Adipocyte (in vitro differentiated cells): ENCODE measurements around the gene CACNG3.
"Not testable (repeated sequence)": the region's sequence is repeated elsewhere in the genome, so short reads cannot be mapped to it uniquely, and the experiment has no call there.

Experiments
- DNase-seq: peaks from one replicate; pipeline ENCODE4 v3.0.0-alpha.2; 2015; ENCODE audit warnings: low read depth
- H3K27me3 ChIP-seq: replicated peaks from 2 replicates; pipeline ENCODE4 v1.7.0; 2013; ENCODE audit warnings: mild to moderate bottlenecking, low read length, moderate library complexity; ENCODE audit not compliant: control insufficient read depth, insufficient read depth
- H3K36me3 ChIP-seq: 2 replicates; pipeline ENCODE4 v1.7.0; 2013; ENCODE audit warnings: low read length, mild to moderate bottlenecking, moderate library complexity; ENCODE audit not compliant: control insufficient read depth, insufficient read depth, severe bottlenecking
- H3K4me1 ChIP-seq: 2 replicates; pipeline ENCODE4 v1.7.0; 2013; ENCODE audit warnings: mild to moderate bottlenecking, low read length, moderate library complexity; ENCODE audit not compliant: control insufficient read depth, insufficient read depth
- H3K4me3 ChIP-seq: 2 replicates; pipeline ENCODE4 v1.7.0; 2013; ENCODE audit warnings: mild to moderate bottlenecking, low read length, moderate library complexity
- H3K9ac ChIP-seq: 2 replicates; pipeline ENCODE4 v1.7.0; 2013; ENCODE audit warnings: mild to moderate bottlenecking, low read length, moderate library complexity
- H3K9me3 ChIP-seq: 2 replicates; pipeline ENCODE4 v1.7.0; 2013; ENCODE audit warnings: mild to moderate bottlenecking, low read length, moderate library complexity; ENCODE audit not compliant: control insufficient read depth

The CACNG3 gene

GRCh38 chr16:24336491-24336890 is 80.4 kb downstream of the CACNG3 start:
- no peak overlapping the region for H3K9ac ChIP-seq
- no peaks in the 10 kb centered on the region for H3K27me3 ChIP-seq
- H3K9me3 ChIP-seq: no peaks in the 10 kb centered on the region
- no peak for DNase-seq
- H3K4me3 ChIP-seq: no peak overlapping the region
- no peaks in the 10 kb centered on the region for H3K4me1 ChIP-seq
- H3K36me3 ChIP-seq: no peaks in the 10 kb centered on the region

GRCh38 chr16:24337013-24337412 is 80.9 kb downstream of the CACNG3 start:
- H3K36me3 ChIP-seq: no peaks in the 10 kb centered on the region
- H3K9ac ChIP-seq: no peak overlapping the region
- H3K4me1 ChIP-seq: no peaks in the 10 kb centered on the region
- no peak overlapping the region for H3K4me3 ChIP-seq
- no peaks in the 10 kb centered on the region for H3K9me3 ChIP-seq
- no peaks in the 10 kb centered on the region for H3K27me3 ChIP-seq
- no peak for DNase-seq

- not testable (repeated sequence) for H3K4me1 ChIP-seq, H3K9me3 ChIP-seq, H3K4me3 ChIP-seq, DNase-seq, H3K27me3 ChIP-seq, H3K9ac ChIP-seq, H3K36me3 ChIP-seq
Measured at GRCh38 chr16:24343829-24344228, 87.7 kb downstream of the CACNG3 start.

- Histone ChIP-seq H3K4me3 (no peak overlapping the region), H3K27me3 (no peaks in the 10 kb centered on the region), H3K9ac (no peak overlapping the region), H3K9me3 (no peaks in the 10 kb centered on the region), H3K36me3 (no peaks in the 10 kb centered on the region), H3K4me1 (no peaks in the 10 kb centered on the region)
- DNase-seq: no peak
Measured at GRCh38 chr16:24344784-24345183, 88.6 kb downstream of the CACNG3 start.

- no peak overlapping the region for H3K4me3 ChIP-seq
- H3K9me3 ChIP-seq: no peaks in the 10 kb centered on the region
- no peak for DNase-seq
- no peaks in the 10 kb centered on the region for H3K4me1 ChIP-seq
- H3K9ac ChIP-seq: no peak overlapping the region
- no peaks in the 10 kb centered on the region for H3K36me3 ChIP-seq
- H3K27me3 ChIP-seq: no peaks in the 10 kb centered on the region
Measured at GRCh38 chr16:24345704-24346103, 89.6 kb downstream of the CACNG3 start.

GRCh38 chr16:24346734-24347133 is 90.6 kb downstream of the CACNG3 start:
- no peak for DNase-seq
- Histone ChIP-seq H3K4me1 (no peaks in the 10 kb centered on the region), H3K9ac (no peak overlapping the region), H3K9me3 (no peaks in the 10 kb centered on the region), H3K4me3 (no peak overlapping the region), H3K27me3 (no peaks in the 10 kb centered on the region), H3K36me3 (no peaks in the 10 kb centered on the region)

GRCh38 chr16:24347556-24347955 is 91.4 kb downstream of the CACNG3 start:
- Histone ChIP-seq H3K9me3 (no peaks in the 10 kb centered on the region), H3K9ac (no peak overlapping the region), H3K4me1 (no peaks in the 10 kb centered on the region), H3K36me3 (no peaks in the 10 kb centered on the region), H3K4me3 (no peak overlapping the region), H3K27me3 (no peaks in the 10 kb centered on the region)
- DNase-seq: no peak

- Histone ChIP-seq H3K27me3 (no peaks in the 10 kb centered on the region), H3K36me3 (no peaks in the 10 kb centered on the region), H3K9me3 (no peaks in the 10 kb centered on the region), H3K4me1 (no peaks in the 10 kb centered on the region), H3K9ac (no peak overlapping the region), H3K4me3 (no peak overlapping the region)
- no peak for DNase-seq
Measured at GRCh38 chr16:24348545-24349290, 92.6 kb downstream of the CACNG3 start.

GRCh38 chr16:24349320-24349719 is 93.2 kb downstream of the CACNG3 start:
- H3K27me3 ChIP-seq: no peaks in the 10 kb centered on the region
- no peak for DNase-seq
- no peaks in the 10 kb centered on the region for H3K9me3 ChIP-seq
- H3K36me3 ChIP-seq: no peaks in the 10 kb centered on the region
- H3K4me3 ChIP-seq: no peak overlapping the region
- no peaks in the 10 kb centered on the region for H3K4me1 ChIP-seq
- H3K9ac ChIP-seq: no peak overlapping the region

- no peaks in the 10 kb centered on the region for H3K27me3 ChIP-seq
- no peaks in the 10 kb centered on the region for H3K36me3 ChIP-seq
- no peaks in the 10 kb centered on the region for H3K4me1 ChIP-seq
- H3K9ac ChIP-seq: no peak overlapping the region
- no peak for DNase-seq
- H3K9me3 ChIP-seq: no peaks in the 10 kb centered on the region
- no peak overlapping the region for H3K4me3 ChIP-seq
Measured at GRCh38 chr16:24352746-24353145, 96.6 kb downstream of the CACNG3 start.

- Histone ChIP-seq H3K4me1 (no peaks in the 10 kb centered on the region), H3K9me3 (no peaks in the 10 kb centered on the region), H3K27me3 (no peaks in the 10 kb centered on the region), H3K4me3 (no peak overlapping the region), H3K36me3 (no peaks in the 10 kb centered on the region), H3K9ac (no peak overlapping the region)
- DNase-seq: no peak
Measured at GRCh38 chr16:24353622-24354021, 97.5 kb downstream of the CACNG3 start.

- H3K9me3 ChIP-seq: no peaks in the 10 kb centered on the region
- no peaks in the 10 kb centered on the region for H3K27me3 ChIP-seq
- H3K9ac ChIP-seq: no peak overlapping the region
- H3K4me3 ChIP-seq: no peak overlapping the region
- no peaks in the 10 kb centered on the region for H3K36me3 ChIP-seq
- DNase-seq: no peak
- H3K4me1 ChIP-seq: no peaks in the 10 kb centered on the region
Measured at GRCh38 chr16:24357511-24357910, 101.4 kb downstream of the CACNG3 start.
